Calu3 (cell line): ENCODE data around the gene FAM13C. TPM values are rescaled to one million over a fixed set of nuclear protein-coding genes. Genes with fewer than 3 reads are reported as not detected.

Experiments
- BruUV-seq: library from RNA; stranded (reverse); fragments of 400-500 nt; replicated peaks from 2 replicates; lab custom pipeline; 2021; lab: Mats Ljungman, UMichigan
- CTCF ChIA-PET: fragments of 300-600 bp; sonication (Branson Sonifier 250); formaldehyde crosslinking; loops from one replicate; lab custom pipeline; 2022; ENCODE audit warnings: antibody characterized with exemption; lab: Charles Lee
- DNase-seq: peaks from one replicate; pipeline ENCODE4 v3.0.0; 2022
- H3K27ac Mint-ChIP-seq: one replicate; pipeline ENCODE4 v1.8.0; 2022; ENCODE audit warnings: mixed read lengths; ENCODE audit not compliant: unreplicated experiment
- H3K27me3 Mint-ChIP-seq: one replicate; pipeline ENCODE4 v1.8.0; 2022; ENCODE audit warnings: mixed read lengths; ENCODE audit not compliant: unreplicated experiment
- H3K36me3 Mint-ChIP-seq: one replicate; pipeline ENCODE4 v1.8.0; 2022; ENCODE audit warnings: mild to moderate bottlenecking, moderate library complexity, mixed read lengths; ENCODE audit not compliant: insufficient read depth, unreplicated experiment
- H3K4me1 Mint-ChIP-seq: one replicate; pipeline ENCODE4 v1.8.0; 2022; ENCODE audit warnings: mild to moderate bottlenecking, low read depth, mixed read lengths; ENCODE audit not compliant: unreplicated experiment
- H3K4me3 Mint-ChIP-seq: one replicate; pipeline ENCODE4 v1.8.0; 2022; ENCODE audit warnings: mild to moderate bottlenecking, low read depth, moderate library complexity, mixed read lengths; ENCODE audit not compliant: unreplicated experiment
- H3K9me3 Mint-ChIP-seq: one replicate; pipeline ENCODE4 v1.8.0; 2022; ENCODE audit warnings: low read depth, mixed read lengths; ENCODE audit not compliant: unreplicated experiment
- CTCF ChIP-seq: fragments of 200-600 bp; IDR thresholded peaks from one replicate; pipeline ENCODE4 v1.8.0; 2022; ENCODE audit warnings: antibody characterized with exemption; ENCODE audit not compliant: unreplicated experiment
- intact Hi-C: fragments of 100-400 bp; cut with micrococcal nuclease; formaldehyde crosslinking; loops from one replicate; pipeline ENCODE4 v1.10.0; 2022; ENCODE audit not compliant: unreplicated experiment
- total RNA-seq: library from RNA; stranded (reverse); gene quantifications from 2 replicates; pipeline ENCODE4 v1.2.3, GENCODE V29; 2022

The FAM13C gene
- total RNA-seq, 1 experiment from 2014 or later = not detected

- peaks cover 13% of the 10 kb centered on the region for H3K36me3 Mint-ChIP-seq
- H3K4me1 Mint-ChIP-seq = peaks cover 8% of the 10 kb centered on the region
- intact Hi-C loops = no loop called here
- H3K4me3 Mint-ChIP-seq = peak overlapping the region; percentile 66
- DNase-seq = no peak
- no peaks in the 10 kb centered on the region for H3K9me3 Mint-ChIP-seq
- H3K27ac Mint-ChIP-seq = no peak overlapping the region
- peaks cover 23% of the 10 kb centered on the region for H3K27me3 Mint-ChIP-seq
- no TSS peak for BruUV-seq
- CTCF ChIA-PET = interaction anchor here (1.0 kb wide), 1 partner anchor 9 kb away, joined by 3 read pairs; no protein-coding TSS in a partner anchor
- no peak for TF ChIP-seq CTCF
Measured at GRCh38 chr10:59363446-59363958, 1.2 kb upstream of the FAM13C start.

GRCh38 chr10:59362959-59363381 is 621 bp upstream of the FAM13C start:
- BruUV-seq = no TSS peak
- Mint-ChIP-seq H3K27me3 (peaks cover 29% of the 10 kb centered on the region), H3K4me3 (peak overlapping the region; percentile 66), H3K9me3 (no peaks in the 10 kb centered on the region), H3K4me1 (peaks cover 8% of the 10 kb centered on the region), H3K36me3 (peaks cover 13% of the 10 kb centered on the region), H3K27ac (no peak overlapping the region)
- no peak for TF ChIP-seq CTCF
- CTCF ChIA-PET = interaction anchor here (1.0 kb wide), 1 partner anchor 9 kb away, joined by 3 read pairs; no protein-coding TSS in a partner anchor
- DNase-seq = peak; percentile 49
- intact Hi-C loops = no loop called here

- DNase-seq = no peak
- Mint-ChIP-seq H3K27ac (no peak overlapping the region), H3K36me3 (peaks cover 13% of the 10 kb centered on the region)
Measured at GRCh38 chr10:59361663-59362143, 646 bp downstream of the FAM13C start.

More at GRCh38 chr10:59361663-59362143, 646 bp downstream of the FAM13C start:
- H3K4me3 Mint-ChIP-seq = peak overlapping the region; percentile 66
- peaks cover 41% of the 10 kb centered on the region for H3K27me3 Mint-ChIP-seq
- TF ChIP-seq CTCF = no peak
- peaks cover 8% of the 10 kb centered on the region for H3K4me1 Mint-ChIP-seq
- CTCF ChIA-PET = interaction anchor here (0.5 kb wide), 1 partner anchor 246 kb away, joined by 6 read pairs; no protein-coding TSS in a partner anchor
- intact Hi-C loops = no loop called here
- BruUV-seq = no TSS peak
- H3K9me3 Mint-ChIP-seq = no peaks in the 10 kb centered on the region
